Fibroblast of skin of right biceps (primary cell): ENCODE measurements around the gene MTMR10.
A peak's percentile ranks its signal among the peaks of the same experiment; 100 is the strongest.

Experiments
- DNase-seq: peaks from one replicate; pipeline ENCODE4 v3.0.0-alpha.2; 2013

Gene MTMR10

DNA sequence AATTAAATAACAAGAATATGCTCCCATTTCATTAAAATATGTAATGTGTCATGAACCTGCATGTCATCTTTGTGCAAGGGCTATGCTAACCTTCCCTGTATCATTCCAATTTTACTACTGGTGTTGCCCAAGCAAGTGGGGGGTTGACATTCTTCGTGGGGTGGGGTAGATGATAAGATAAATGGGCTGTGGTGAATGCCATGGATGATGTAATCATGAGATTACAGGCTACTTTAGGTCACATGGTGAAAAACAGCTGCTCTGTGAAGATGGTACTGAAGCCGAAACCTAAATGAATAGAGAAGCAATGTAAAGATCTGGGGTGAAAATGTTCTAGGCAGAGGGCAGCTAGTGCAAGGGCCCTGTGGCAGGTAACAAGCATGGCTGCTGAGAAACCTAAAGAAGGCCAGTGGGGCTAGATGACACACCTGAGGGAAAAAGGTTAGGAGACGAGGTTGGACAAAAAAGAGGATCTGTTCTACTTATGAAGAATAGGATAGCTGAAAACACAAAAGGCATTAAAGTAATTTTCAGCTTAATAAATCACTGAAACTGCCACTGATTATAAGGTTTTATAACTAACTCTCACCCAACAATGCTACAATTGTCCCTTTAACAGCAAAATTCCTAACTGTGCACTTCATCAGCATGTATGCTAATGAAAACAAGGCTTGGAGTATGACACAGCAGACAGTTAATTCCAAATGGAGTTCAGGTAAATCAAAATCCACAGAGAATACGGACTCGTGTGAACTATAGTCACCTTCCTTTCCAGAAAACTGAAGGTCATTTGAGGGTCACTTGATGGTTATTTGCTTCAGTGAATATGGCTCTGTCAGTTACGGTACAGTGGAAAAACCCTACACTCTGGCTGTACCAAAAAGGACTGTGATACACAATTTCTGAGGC lies 35.0 kb downstream of the MTMR10 start:
- DNase-seq: peak; percentile 44

DNA sequence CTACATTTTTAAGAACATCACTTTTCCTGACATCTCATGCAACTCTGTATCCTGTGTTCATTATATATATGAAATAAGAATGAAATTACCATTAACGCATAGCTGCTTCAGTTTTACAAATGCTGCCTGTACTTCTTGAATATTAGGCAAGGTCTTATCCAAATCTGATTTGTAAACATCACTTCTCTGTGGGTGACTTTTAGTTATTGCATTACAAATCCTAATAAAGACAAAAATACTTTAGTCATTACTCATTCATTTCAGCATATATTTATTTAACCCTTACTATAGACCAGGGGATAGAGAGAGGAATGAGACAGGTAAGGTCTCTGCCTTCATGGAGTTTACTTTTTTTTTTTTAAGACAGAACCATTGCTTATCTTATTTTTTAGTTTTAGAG lies 36.8 kb downstream of the MTMR10 start:
- peak; percentile 14 for DNase-seq

DNA sequence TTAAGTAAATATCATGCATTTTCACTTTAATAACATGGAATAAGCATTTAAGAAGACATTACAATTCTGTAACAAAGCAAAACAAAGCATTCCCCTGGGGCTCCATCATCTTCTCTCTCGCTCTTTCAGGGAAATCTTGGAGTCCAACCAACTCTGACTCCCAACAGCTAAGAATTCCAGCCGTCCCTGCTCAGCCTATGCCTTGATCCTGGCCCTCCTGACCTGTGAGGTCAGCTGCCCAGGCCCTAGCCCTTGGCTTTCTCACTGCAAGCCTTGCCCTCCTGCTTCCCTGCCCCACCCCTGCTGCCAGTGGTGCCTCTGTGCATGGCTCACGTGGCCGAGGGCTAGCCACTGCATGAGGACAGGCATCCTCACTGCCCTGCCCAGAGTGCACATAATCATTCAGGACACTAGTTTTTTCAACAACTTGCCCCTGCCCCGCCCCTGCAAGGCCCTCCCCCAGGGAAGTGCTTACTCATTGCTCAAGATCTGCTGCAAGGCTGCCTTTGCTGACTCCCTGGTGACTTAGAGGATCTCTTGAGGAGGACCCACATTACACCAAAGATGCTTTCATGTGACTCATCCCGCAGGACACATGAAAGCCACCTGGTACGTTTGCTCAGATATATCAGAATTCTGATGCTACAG lies 37.6 kb downstream of the MTMR10 start:
- DNase-seq: peak; percentile 92

DNA sequence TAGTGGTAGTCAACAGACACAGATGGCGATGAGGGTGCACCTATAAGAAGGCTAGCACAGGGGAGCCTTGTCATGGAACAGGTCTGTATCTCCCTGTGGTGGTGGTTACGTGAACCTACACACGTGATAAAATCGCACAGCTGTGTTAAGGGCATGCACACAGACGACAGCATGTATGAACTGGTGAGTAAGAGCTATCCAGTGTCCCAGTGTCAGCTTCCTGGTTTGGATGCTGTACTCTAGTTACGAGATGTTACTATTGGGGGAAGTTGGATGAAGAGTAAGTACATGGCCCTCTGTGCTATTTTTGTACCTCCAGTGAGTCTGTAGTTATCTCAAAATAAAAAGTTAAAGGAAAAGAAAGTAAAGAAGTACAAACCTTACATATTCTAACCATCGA lies 38.2 kb downstream of the MTMR10 start:
- DNase-seq: peak; percentile 3

DNA sequence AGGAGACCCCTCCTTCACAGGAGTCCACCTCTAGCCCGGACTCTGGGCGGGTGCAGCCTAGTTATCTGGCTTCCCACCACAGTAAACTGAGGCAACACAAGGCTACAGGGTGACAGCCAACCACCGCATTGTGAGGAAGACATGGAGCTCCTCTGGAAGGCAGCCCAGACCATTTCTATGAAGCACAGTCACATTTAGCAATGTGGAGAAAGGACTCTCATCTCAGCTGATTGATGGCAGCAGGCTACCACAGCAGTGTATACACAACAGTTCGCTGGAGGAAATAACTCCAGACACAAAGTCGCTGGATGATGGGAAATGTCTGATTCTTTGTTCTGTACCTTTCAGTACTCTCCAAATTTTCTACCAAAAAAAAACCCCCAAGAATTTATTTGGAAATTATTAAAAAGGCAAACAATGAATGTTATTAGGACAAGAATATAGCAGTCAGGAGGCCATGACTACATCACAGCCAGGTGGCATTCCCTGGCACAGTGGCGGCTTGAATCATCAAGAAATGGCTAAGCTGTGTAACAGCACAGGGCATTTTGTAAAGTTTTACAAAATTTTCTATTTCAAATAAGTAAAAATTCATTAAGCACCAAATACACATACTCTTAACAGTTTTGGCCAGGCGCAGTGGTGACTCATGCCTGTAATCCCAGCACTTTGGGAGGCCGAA lies 47.6 kb downstream of the MTMR10 start:
- DNase-seq: no peak

DNA sequence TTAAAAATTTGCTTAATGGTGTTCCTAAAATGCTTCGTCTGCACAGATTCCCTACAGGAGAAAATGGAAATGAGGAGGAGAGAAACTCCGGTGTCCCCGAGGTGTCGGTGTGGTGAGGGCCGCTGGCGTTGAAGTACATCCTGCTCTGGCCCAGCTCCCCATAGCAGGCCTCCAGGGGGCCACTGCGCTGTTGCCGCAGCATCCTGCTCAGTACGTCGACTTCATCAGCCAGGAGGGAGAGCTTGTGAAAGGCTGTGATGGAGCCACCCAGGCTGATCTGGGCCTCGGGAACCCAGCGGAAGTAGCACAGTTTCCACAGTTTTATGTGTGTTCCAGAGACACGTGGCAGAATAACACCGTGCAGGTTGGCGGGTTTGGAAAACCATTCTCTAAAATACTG lies 49.9 kb downstream of the MTMR10 start:
- DNase-seq: no peak

DNA sequence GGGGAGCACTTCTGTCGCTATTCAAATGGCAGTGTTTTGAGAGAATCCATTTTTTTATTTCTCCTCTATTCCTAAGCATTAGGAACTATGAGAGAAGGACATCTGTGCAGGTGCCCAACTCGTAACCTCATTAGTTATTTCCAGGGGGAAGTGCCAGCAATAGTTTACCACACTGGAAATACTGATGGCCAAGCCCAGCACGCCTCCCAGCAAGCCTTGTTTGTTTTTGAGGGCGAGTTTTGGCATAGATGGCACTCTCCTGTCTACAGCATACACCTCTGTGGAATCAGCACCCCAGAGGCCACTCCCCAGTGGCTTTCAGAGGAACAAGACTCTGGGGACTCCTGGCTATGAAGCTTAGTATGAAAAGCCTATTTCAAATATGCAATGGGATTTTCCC lies 51.1 kb downstream of the MTMR10 start:
- no peak for DNase-seq

DNA sequence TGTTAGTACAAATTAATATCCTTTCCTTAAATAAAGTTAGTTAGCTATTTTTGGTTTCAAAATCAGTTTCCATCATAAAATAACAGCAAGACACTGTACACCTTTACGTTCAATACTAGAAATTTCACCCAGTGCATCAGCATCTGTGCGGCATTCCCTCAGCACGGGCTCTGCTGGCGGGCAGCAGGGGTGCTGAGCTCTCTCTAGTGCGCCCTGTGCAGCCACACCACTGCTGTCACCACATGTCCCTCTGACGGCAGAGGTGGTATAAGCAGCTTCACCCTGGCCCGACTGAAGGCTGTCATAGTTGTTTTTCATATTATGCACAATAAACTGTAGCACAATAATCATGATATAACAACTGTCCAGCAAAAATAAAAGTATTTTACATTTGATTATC lies 52.3 kb downstream of the MTMR10 start:
- DNase-seq: no peak

DNA sequence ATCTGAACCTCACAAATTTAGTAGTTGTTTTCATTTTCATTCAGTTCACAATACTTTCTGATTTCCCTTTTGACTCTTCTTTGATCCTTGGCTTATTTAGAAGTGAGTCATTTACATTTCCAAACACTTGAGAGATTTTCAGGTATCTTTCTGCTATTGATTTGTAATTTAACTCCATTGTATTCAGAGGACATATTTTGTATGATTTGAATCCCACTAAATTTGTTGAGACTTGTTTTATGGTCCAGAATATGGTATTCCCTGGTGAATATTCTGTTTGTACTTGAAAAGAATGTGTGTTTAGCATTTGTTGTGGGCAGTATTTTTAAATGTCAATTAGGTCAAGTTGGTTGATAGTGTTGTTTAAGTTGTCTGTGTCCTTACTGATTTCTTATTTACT lies 58.1 kb downstream of the MTMR10 start:
- DNase-seq: no peak

DNA sequence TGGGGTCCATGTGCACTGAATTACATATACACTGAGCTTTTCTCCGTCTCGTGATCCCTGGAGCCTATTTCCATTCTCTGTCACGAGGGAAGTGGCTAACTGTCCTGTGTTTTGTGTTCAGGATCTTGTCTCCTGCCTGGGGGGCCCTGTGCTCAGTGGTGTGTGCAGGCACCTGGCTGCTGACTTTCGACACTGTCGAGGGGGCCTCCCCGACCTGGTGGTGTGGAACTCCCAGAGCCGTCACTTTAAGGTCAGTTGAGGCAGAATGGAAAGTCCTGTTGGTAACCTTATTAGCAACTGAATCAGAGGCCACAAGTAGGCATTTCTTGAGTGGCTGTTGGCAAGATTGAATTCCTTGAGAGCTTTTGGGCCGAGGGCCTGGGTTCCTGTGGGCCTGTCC lies 61.0 kb downstream of the MTMR10 start:
- DNase-seq: no peak

DNA sequence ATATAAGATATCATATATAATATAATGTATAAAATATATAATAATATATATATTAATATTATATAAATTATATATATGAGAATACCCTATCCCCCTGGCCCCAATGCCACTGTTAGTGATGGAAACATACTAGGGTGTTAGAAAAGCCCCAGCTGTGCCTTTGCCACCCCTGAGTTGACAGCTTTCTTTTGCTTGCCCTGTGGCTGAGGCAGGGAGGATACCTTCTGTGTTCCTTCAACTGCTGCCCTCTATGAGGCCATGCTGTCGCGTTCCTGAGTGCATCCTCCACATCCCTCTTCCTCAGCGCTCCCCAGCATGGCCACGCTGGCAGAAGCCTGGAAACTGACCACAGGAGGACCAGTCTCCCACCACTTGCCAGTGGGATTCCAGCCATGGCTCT lies 61.4 kb downstream of the MTMR10 start:
- DNase-seq: no peak

DNA sequence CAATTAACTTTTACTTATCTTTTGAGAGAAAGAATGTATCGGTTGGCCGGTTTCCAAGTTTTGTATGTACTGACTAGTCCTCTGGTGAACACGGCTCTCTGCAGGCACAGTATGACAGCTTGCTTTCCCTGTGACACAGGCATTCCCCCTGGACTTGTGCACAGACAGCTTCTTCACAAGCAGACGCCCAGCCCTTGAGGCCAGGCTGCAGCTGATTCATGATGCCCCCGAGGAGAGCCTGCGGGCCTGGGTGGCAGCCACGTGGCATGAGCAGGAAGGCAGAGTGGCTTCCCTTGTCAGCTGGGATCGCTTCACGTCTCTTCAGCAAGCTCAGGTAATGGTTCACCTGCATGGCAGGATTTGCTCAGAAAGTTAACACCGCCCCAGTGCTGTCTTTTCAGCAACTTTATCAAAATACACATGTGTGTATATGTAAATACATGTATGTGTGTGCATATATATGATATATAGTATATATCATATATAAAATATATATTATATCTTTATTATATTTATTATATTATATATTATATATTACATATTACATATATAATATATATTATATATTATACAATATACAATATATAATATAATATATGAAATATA lies 62.3 kb downstream of the MTMR10 start:
- DNase-seq: peak; percentile 21

DNA sequence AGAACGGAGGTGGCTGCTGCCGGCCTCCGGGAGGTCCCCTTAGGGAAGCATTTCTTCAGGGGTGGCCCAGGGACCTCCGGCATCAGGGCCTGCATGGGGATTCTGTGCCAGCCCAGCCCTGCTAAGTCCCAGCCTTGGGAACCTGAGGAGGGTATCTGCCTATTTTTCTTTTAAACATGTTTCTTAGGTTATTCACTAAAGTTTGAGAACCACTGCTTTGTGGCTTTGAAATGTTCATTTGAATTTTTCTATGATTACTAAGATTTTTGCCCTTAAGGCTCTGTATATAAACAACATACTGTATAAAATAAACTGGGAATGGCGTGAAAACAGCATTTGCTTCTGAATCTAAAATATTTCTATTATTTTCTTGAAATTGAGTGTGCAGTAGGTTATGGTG lies 63.4 kb downstream of the MTMR10 start:
- DNase-seq: no peak

DNA sequence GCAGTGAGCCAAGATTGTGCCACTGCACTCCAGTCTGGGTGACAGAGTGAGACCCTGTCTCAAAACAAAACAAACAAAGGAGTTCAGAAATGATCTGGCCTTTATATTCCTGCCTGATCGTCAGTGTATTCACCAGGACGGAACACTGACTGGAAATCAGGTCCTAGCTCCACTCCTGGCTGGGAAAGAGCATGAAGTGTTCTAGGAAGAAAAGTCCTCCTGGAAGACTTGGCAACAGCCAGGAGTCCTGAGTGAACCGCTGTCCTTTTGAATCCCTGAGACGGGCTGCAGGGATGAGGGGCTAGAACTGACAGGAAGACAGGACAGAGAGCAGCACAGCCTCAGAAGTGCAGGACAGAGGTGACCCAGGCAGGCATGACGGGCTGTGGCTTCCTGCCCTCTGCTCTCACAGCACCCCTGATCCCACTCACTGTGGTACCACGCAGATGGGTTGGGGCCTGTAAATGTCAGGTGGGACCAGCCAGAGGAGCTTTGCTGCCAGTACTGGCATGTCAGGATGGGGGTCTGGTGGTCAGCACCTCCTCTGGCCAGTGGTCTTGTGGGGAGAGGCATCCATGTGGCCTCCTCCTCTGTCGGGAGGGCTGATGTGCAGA lies 64.2 kb downstream of the MTMR10 start:
- DNase-seq: no peak

DNA sequence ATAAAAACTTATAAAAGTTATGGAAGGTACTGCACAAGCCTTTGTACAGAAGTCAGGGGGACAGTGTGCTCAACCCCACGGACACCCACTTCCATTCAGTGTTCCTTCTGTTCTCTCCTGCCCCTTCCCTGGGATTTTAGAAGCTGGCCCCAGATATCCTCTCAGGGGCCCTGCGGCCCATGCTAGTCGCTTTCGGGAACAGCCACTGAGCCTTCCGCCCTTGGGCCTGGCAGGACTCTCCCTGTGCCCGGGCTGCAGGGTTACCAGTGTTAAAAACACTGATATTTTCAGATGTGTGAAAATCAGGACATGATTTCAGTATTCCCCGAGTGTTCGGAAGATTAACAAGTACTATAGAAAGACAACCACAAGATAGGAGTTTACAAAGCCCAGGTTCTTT lies 65.3 kb downstream of the MTMR10 start:
- DNase-seq: no peak

DNA sequence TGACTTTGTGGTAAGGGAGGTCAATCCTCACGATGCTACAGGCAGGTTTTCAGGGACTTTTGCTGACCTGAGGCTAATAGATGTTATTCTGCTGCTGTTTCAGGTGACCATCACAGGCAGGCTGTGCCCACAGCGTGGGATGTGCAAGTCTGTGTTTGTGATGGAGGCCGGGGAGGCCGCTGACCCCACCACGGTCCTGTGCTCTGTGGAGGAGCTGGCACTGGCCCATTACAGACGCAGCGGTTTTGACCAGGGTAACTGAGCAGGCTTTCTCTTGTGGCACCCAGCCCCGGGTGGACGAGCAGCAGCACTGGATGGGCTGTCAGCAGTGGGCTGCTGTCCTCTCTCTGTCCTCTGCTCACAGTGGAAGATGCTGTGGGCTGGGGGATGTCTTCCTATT lies 65.7 kb downstream of the MTMR10 start:
- DNase-seq: no peak

DNA sequence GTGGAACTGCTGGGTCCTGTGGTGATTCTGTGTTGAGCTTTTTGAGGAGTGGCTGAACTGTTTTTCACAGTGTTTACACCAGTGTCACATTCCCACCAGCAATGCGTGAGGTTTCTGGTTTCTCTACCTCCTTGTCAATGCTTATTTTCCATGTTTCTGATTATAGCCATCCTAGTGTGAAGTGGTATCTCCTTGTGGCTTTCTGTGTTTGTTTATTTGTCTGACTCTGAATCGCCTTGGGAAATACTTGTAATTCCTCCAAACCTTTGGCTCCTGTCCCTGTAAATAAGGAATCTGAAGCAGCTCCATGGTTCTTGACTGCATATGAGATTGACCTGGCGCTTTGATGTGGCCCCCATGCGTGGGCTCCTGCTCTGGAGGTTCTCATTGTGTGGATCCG lies 67.1 kb downstream of the MTMR10 start:
- DNase-seq: peak; percentile 58

DNA sequence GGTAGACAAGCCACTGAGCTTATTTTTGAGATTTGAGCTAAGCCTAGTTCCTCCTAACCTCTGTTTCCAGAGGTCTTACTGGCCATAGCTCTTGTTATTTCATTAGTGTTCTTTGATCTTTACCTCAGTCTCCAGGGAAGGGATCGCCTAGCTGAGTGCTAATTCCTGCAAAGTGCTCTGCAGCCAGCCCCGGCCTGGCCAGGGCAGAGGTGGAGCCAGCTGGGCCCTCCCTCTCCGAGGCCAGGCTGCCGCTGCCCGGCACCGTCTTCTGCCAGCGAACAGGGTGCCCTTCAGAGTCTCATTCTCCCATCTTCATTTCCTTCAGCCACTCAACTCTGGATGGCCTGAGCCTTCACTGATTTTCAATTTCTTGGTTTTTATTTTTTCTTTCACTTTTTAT lies 68.0 kb downstream of the MTMR10 start:
- no peak for DNase-seq

DNA sequence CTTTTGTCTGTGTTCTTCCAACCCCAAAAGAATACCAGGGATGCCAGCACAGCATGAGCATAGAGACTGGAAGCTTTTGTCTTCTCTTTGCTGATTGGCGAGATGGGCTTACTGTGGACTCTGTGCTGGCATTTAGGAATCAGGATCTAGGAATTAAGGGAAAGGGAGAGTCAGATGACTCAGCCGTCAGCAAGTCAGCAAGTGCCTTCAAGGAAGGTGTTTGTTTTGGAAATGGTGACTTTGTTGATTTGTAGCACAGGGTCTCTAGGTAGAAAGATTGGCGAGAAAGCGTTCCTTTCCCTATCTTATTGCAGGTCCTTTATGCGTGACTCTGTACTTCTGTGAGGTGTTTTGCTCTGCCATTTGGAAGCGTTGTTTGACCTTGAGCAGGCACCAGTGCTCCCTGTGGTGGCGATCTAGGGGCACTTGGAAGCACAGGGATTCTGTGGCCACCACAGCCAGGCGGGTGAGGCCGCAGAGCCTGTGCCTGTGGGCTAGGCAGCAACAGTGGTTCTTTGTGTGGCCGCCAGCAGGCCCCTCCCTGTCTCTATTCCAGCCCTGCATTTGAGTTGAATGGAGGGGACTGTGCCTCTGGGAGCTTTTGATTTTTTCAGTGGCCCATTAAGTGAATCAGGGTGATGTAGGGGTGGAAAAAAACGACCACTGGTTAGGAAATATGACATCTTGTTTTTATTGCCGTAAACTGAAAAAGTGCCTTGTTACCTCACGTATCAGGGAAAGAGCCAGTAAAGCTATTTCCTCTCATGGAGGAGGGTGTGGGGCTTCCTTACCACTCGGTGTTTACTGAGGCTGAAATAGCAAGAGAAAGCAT lies 68.7 kb downstream of the MTMR10 start:
- DNase-seq: peak; percentile 61

DNA sequence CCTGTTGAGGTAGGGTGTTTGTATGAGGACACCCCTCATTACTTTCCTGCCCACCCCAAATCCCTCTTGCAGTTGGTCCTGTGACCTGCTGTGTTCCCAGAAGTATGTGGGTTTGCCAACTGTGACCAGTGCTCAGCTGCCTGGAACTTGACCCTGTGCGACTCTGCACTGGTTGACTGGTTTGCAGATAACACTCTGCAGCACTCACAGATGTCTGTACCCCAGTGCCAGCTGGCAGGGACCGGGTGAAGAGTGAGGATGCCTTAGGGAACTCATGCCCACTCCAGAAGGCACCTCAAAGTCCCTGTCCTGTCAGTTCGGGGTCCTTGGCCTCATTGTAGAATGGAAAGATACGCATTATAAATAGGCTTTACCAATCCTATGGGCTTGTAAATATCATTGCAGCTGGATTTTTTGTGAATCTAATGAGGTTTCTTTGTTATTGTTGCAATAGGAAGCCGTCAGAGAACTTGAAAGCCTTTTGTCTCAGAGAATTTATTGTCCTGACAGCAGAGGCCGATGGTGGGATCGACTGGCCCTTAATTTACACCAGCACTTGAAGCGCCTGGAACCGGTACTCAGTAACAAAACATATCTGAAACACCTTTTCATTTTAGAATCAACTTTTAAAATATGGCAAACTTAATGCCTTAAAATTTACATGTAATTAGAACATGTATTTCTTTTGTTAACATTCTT lies 69.5 kb downstream of the MTMR10 start:
- DNase-seq: no peak

DNA sequence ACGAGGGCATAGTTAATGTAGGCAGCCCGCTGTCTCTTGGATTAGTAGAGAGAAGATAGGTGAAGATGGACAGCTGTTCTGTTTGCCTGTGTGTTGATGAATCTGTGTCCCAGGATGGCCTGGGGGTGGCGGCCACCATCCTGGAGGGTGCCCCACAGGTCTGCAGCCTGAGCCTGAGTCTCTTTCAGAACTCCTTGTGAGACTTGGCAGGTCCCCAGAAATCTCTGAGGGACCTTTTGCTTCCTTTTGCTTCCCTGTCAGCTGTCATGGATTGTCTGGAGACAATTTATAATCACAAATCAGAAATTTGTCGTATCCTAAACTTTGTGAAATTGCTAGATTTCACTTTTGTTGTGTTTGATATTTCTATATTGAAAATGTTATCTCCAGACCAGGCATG lies 70.3 kb downstream of the MTMR10 start:
- DNase-seq: no peak
